OCI-LY1 (cell line): ENCODE measurements around the gene MACIR.
"Not testable (repeated sequence)": the region's sequence is repeated elsewhere in the genome, so short reads cannot be mapped to it uniquely, and the experiment has no call there.

Source experiments
- H2AFZ ChIP-seq: fragments of 200-600 bp; sonication (generic), shearing (Covaris generic); 2 replicates; pipeline ENCODE4 v1.6.0; 2014; ENCODE audit warnings: antibody characterized with exemption, mild to moderate bottlenecking, low read length
- H3F3A ChIP-seq: fragments of 200-600 bp; sonication (generic), shearing (Covaris generic); 2 replicates; pipeline ENCODE4 v1.6.0; 2014; ENCODE audit warnings: mild to moderate bottlenecking, antibody characterized with exemption, low read length, moderate library complexity; ENCODE audit not compliant: insufficient read depth
- H3K27ac ChIP-seq: fragments of 200-600 bp; sonication (generic); 2 replicates; pipeline ENCODE4 v1.5.1; 2014; ENCODE audit warnings: low read length, mixed run types, mild to moderate bottlenecking, low read depth; ENCODE audit not compliant: poor library complexity, severe bottlenecking
- H3K27me3 ChIP-seq: fragments of 200-600 bp; sonication (generic); 2 replicates; pipeline ENCODE4 v1.6.0; 2014; ENCODE audit warnings: antibody characterized with exemption, mild to moderate bottlenecking, low read length, moderate library complexity; ENCODE audit not compliant: insufficient read depth
- H3K36me3 ChIP-seq: fragments of 200-600 bp; sonication (generic); 2 replicates; pipeline ENCODE4 v1.6.1; 2014; ENCODE audit warnings: mild to moderate bottlenecking, antibody characterized with exemption, low read length, moderate library complexity, mixed read lengths; ENCODE audit not compliant: insufficient read depth
- H3K4me1 ChIP-seq: fragments of 200-600 bp; sonication (generic); 2 replicates; pipeline ENCODE4 v1.5.1; 2014; ENCODE audit warnings: mild to moderate bottlenecking, low read length, moderate library complexity; ENCODE audit not compliant: insufficient read depth, severe bottlenecking
- H3K4me2 ChIP-seq: fragments of 200-600 bp; sonication (generic), shearing (Covaris generic); 2 replicates; pipeline ENCODE4 v1.6.1; 2014; ENCODE audit warnings: low read length
- H3K4me3 ChIP-seq: fragments of 200-600 bp; sonication (generic); 2 replicates; pipeline ENCODE4 v1.5.1; 2014; ENCODE audit warnings: low read length, low read depth, mild to moderate bottlenecking, mixed read lengths; ENCODE audit not compliant: poor library complexity, severe bottlenecking
- H3K79me2 ChIP-seq: fragments of 200-600 bp; shearing (Covaris generic); 2 replicates; pipeline ENCODE4 v1.6.1; 2016; ENCODE audit warnings: mixed run types, low read length, mixed read lengths; ENCODE audit not compliant: insufficient read depth
- H3K9ac ChIP-seq: fragments of 200-600 bp; sonication (generic), shearing (Covaris generic); 2 replicates; pipeline ENCODE4 v1.6.1; 2014; ENCODE audit warnings: mild to moderate bottlenecking, low read length, mixed read lengths
- H3K9me2 ChIP-seq: fragments of 200-600 bp; sonication (generic), shearing (Covaris generic); 2 replicates; pipeline ENCODE4 v1.6.1; 2014; ENCODE audit warnings: low read depth, mild to moderate bottlenecking, low read length, mixed read lengths
- H3K9me3 ChIP-seq: fragments of 200-600 bp; shearing (Covaris generic); 2 replicates; pipeline ENCODE4 v1.6.1; 2014; ENCODE audit warnings: low read length, mixed read lengths
- H4K20me1 ChIP-seq: fragments of 200-600 bp; sonication (generic), shearing (Covaris generic); 2 replicates; pipeline ENCODE4 v1.6.0; 2016; ENCODE audit warnings: mild to moderate bottlenecking, low read length; ENCODE audit not compliant: insufficient read depth
- EZH2 ChIP-seq: fragments of 200-600 bp; sonication (generic), shearing (Covaris generic); IDR thresholded peaks from 2 replicates; pipeline ENCODE4 v1.8.0; 2017; ENCODE audit warnings: borderline replicate concordance, mixed run types, mild to moderate bottlenecking, antibody characterized with exemption, low read length, moderate library complexity, mixed read lengths
- TF ChIP-seq, protein P1 (sequence below): fragments of 200-600 bp; sonication (generic), shearing (Covaris generic); IDR thresholded peaks from 2 replicates; pipeline ENCODE4 v1.5.1; 2017; ENCODE audit warnings: mild to moderate bottlenecking, antibody characterized with exemption, low read length, moderate library complexity, mixed read lengths

Gene MACIR

GRCh38 chr5:103217101-103217500 is 41.5 kb upstream of the MACIR start:
- no peaks in the 10 kb centered on the region for H4K20me1 ChIP-seq
- no peak overlapping the region for H3K4me2 ChIP-seq
- TF ChIP-seq, protein P1, sequence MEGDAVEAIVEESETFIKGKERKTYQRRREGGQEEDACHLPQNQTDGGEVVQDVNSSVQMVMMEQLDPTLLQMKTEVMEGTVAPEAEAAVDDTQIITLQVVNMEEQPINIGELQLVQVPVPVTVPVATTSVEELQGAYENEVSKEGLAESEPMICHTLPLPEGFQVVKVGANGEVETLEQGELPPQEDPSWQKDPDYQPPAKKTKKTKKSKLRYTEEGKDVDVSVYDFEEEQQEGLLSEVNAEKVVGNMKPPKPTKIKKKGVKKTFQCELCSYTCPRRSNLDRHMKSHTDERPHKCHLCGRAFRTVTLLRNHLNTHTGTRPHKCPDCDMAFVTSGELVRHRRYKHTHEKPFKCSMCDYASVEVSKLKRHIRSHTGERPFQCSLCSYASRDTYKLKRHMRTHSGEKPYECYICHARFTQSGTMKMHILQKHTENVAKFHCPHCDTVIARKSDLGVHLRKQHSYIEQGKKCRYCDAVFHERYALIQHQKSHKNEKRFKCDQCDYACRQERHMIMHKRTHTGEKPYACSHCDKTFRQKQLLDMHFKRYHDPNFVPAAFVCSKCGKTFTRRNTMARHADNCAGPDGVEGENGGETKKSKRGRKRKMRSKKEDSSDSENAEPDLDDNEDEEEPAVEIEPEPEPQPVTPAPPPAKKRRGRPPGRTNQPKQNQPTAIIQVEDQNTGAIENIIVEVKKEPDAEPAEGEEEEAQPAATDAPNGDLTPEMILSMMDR: no peak
- no peak for TF ChIP-seq EZH2
- no peak overlapping the region for H3K4me3 ChIP-seq
- H3K27ac ChIP-seq: no peak overlapping the region
- H2AFZ ChIP-seq: no peak overlapping the region
- no peaks in the 10 kb centered on the region for H3F3A ChIP-seq
- H3K27me3 ChIP-seq: no peaks in the 10 kb centered on the region
- H3K4me1 ChIP-seq: no peaks in the 10 kb centered on the region
- H3K36me3 ChIP-seq: no peaks in the 10 kb centered on the region
- no peaks in the 10 kb centered on the region for H3K79me2 ChIP-seq
- no peaks in the 10 kb centered on the region for H3K9me3 ChIP-seq
- H3K9ac ChIP-seq: no peak overlapping the region
- no peaks in the 10 kb centered on the region for H3K9me2 ChIP-seq

GRCh38 chr5:103218164-103218563 is 40.4 kb upstream of the MACIR start:
- Histone ChIP-seq H3F3A (no peaks in the 10 kb centered on the region), H3K4me2 (no peak overlapping the region), H3K4me1 (no peaks in the 10 kb centered on the region), H2AFZ (no peak overlapping the region), H3K36me3 (no peaks in the 10 kb centered on the region), H3K79me2 (no peaks in the 10 kb centered on the region), H3K9ac (no peak overlapping the region), H3K9me2 (no peaks in the 10 kb centered on the region), H3K27me3 (no peaks in the 10 kb centered on the region), H3K9me3 (no peaks in the 10 kb centered on the region), H3K27ac (no peak overlapping the region), H3K4me3 (no peak overlapping the region), H4K20me1 (no peaks in the 10 kb centered on the region)
- TF ChIP-seq, protein P1: no peak
- no peak for TF ChIP-seq EZH2

- not testable (repeated sequence) for H3K36me3 ChIP-seq, H3K79me2 ChIP-seq, H3K27ac ChIP-seq, H3K27me3 ChIP-seq, H2AFZ ChIP-seq, H3F3A ChIP-seq, H3K4me1 ChIP-seq, H3K4me3 ChIP-seq, H3K9me2 ChIP-seq, H3K9me3 ChIP-seq, H3K4me2 ChIP-seq, H4K20me1 ChIP-seq, H3K9ac ChIP-seq
Observed at GRCh38 chr5:103219074-103219473, 39.5 kb upstream of the MACIR start.

DNA sequence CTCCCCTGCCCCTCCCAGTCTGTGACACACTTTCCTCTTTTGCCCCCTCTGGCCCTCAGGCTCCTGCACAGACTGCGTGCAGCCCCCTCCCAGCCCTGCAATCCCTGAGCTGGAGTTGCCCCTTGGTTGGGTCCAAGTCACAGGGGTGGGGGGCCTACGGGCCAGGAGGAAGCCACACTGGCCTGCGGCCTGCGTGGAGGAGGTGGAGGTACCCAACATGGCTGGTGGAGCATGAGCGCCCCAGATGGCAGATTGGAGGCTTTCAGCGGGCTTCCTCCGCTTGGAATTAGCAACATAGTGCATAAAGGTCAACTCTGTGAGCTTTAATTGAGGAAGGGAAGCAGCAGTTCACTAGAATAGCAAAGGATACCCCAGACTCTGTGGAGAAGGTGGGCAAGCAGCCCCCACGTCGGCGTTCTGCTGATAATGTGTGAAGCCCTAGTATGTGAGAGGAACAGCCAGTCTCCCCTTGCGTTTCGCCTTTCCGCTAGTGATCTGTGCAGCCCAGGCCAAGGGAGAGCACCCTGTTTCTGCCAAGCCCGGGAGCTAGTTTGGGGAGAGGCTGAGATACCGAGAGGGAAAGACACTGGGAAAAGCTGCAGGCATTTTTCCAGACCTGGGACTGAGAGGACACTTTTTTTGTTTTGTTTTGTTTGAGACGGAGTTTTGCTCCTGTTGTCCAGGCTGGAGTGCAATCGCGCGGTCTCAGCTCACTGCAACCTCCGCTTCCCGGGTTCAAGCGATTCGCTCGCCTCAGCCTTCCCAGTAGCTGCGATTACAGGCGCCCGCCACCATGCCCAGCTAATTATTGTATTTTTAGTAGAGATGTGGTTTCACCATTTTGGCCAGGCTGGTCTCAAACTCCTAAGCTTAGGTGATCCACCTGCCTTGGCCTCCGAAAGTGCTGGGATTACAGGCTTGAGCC is 35.3 kb upstream of the MACIR start:
- H3K79me2 ChIP-seq: no peaks in the 10 kb centered on the region
- H3K9me3 ChIP-seq: no peaks in the 10 kb centered on the region
- no peaks in the 10 kb centered on the region for H3F3A ChIP-seq
- no peak overlapping the region for H2AFZ ChIP-seq
- no peak overlapping the region for H3K27ac ChIP-seq
- no peak overlapping the region for H3K4me3 ChIP-seq
- no peak for TF ChIP-seq EZH2
- TF ChIP-seq, protein P1: no peak
- no peak overlapping the region for H3K4me2 ChIP-seq
- H3K9me2 ChIP-seq: no peaks in the 10 kb centered on the region
- no peak overlapping the region for H3K9ac ChIP-seq
- H3K27me3 ChIP-seq: no peaks in the 10 kb centered on the region
- peaks cover 9% of the 10 kb centered on the region for H3K4me1 ChIP-seq
- H4K20me1 ChIP-seq: no peaks in the 10 kb centered on the region
- H3K36me3 ChIP-seq: no peaks in the 10 kb centered on the region
